BE2C (cell line): Measurements from ENCODE around the gene MDM4. TPM values are rescaled to one million over a fixed set of nuclear protein-coding genes. Genes with fewer than 3 reads are reported as not detected.
A peak's percentile ranks its signal among the peaks of the same experiment; 100 is the strongest.

Experiments
- DNase-seq: peaks from one replicate; pipeline ENCODE4 v3.0.0-alpha.2; 2020
- H3K27me3 ChIP-seq: fragments of 250-450 bp; sonication (Bioruptor Pico); 2 replicates; pipeline ENCODE4 v1.5.1; 2020; ENCODE audit warnings: mild to moderate bottlenecking
- H3K36me3 ChIP-seq: fragments of 250-450 bp; sonication (Bioruptor Pico); 2 replicates; pipeline ENCODE4 v1.5.1; 2020; ENCODE audit warnings: mild to moderate bottlenecking
- H3K4me1 ChIP-seq: fragments of 250-450 bp; sonication (Bioruptor Pico); 2 replicates; pipeline ENCODE4 v1.5.1; 2020
- H3K4me3 ChIP-seq: 2 replicates; pipeline ENCODE4 v1.5.1; 2011; ENCODE audit warnings: low read depth, low read length
- H3K9me3 ChIP-seq: fragments of 250-450 bp; sonication (Bioruptor Pico); 2 replicates; pipeline ENCODE4 v1.5.1; 2020
- polyA plus RNA-seq: library from polyadenylated mRNA; unstranded; fragments of >200 nt; gene quantifications from one replicate; pipeline ENCODE4 v1.2.1, GENCODE V29; 2012; ENCODE audit warnings: low read depth, missing spikeins; ENCODE audit not compliant: insufficient read length, insufficient read depth
- TF ChIP-seq, protein P1 (sequence below): IDR thresholded peaks from 2 replicates; pipeline ENCODE4 v1.5.1; 2012; ENCODE audit warnings: mild to moderate bottlenecking, low read depth, low read length

Gene MDM4, protein sequence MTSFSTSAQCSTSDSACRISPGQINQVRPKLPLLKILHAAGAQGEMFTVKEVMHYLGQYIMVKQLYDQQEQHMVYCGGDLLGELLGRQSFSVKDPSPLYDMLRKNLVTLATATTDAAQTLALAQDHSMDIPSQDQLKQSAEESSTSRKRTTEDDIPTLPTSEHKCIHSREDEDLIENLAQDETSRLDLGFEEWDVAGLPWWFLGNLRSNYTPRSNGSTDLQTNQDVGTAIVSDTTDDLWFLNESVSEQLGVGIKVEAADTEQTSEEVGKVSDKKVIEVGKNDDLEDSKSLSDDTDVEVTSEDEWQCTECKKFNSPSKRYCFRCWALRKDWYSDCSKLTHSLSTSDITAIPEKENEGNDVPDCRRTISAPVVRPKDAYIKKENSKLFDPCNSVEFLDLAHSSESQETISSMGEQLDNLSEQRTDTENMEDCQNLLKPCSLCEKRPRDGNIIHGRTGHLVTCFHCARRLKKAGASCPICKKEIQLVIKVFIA
- 8.1 TPM for polyA plus RNA-seq

DNA sequence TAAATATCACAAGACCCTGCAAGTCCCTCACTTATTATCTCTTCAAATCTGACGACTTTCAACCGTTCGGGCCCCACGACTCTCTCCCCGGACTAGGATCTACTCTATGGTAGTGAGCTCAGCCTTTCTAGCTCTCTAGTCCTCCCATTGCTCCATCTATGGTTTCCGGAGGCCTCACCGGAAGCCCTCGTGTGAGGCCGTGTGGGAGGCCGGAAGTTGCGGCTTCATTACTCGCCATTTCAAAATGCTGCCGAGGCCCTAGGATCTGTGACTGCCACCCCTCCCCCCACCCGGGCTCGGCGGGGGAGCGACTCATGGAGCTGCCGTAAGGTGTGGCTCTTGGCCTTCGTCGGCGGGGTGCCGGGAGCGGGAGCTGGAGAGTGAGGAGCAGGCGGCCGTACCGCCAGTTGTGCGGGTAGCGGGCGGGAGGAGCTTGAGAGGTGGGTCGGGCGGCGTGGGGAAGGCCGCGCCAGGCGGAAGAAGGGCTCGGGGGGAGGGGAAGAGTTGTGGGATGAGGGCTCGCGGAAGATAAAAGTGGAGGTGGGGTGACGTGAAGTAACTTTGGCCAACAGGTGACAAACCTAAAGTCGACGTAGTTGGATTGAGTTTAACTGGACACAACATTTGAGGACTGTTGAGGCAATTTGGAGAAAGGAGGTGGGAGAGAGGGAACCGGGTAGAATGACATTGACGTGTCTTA lies at the start of gene MDM4:
Gene MDM4, plus strand, starts transcription at position 227 of the 700 bp plus-strand sequence. CDS start 9,113 bp downstream, outside the sequence.
- no peaks in the 10 kb centered on the region for H3K4me1 ChIP-seq
- H3K27me3 ChIP-seq, result no peaks in the 10 kb centered on the region
- H3K9me3 ChIP-seq, result no peaks in the 10 kb centered on the region
- peak within 1 kb of the TSS; percentile 84 for H3K4me3 ChIP-seq
- TF ChIP-seq, protein P1, sequence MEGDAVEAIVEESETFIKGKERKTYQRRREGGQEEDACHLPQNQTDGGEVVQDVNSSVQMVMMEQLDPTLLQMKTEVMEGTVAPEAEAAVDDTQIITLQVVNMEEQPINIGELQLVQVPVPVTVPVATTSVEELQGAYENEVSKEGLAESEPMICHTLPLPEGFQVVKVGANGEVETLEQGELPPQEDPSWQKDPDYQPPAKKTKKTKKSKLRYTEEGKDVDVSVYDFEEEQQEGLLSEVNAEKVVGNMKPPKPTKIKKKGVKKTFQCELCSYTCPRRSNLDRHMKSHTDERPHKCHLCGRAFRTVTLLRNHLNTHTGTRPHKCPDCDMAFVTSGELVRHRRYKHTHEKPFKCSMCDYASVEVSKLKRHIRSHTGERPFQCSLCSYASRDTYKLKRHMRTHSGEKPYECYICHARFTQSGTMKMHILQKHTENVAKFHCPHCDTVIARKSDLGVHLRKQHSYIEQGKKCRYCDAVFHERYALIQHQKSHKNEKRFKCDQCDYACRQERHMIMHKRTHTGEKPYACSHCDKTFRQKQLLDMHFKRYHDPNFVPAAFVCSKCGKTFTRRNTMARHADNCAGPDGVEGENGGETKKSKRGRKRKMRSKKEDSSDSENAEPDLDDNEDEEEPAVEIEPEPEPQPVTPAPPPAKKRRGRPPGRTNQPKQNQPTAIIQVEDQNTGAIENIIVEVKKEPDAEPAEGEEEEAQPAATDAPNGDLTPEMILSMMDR, result no peak
- peaks cover 18% of the 10 kb centered on the region for H3K36me3 ChIP-seq
- peak; percentile 95 for DNase-seq

DNA sequence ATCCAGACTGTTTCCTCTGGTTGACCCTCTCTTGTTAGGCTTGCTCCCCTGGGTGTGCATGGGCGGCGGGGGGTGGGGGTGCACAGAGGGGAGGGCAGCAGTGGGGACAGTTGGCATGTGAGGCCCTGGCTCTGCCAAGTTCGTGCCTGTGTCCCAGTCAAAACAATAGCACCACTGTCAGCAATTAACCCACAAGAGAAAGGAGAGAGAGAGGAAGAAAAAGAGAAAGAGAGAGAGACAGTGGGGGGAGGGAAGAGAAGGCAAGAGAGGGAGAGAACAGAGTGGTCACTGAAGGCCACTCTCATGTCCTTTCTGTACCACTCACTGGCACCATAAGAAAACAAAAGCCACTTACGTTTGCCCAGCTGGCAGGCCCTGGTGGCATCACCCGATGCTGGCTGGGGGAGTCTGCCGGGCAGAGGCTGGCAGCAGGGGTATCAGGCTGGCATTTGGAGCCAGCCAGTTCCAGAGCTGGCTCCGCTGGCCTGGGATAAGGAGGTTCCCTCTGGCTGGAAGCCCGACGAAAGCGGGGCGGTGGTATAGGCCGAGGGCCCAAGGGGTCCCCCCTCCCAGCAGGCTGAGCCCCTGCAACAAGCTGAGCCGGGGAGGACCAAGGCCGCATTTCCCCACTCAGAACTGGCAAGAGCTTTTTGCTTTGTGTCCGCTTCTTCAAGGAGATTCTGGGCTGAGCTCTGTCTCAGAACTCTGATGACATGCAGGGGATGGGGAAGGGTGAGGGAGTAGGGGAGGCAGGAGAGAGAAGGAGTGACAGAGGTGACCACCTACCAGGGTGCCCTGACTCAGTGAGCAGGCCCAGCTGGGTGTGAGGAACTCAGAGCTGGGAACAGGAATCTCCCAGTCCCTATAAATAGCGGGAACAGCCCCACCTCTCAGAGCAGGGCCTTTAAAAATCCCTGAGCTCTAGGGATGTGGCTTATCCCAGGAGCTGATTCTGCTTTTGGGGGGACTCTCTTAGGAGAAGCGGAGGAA lies 49.5 kb upstream of the MDM4 start:
- peaks cover 9% of the 10 kb centered on the region; the same call in 1 of the 2 replicates for H3K36me3 ChIP-seq
- no peak for DNase-seq
- no peaks in the 10 kb centered on the region for H3K9me3 ChIP-seq
- H3K4me1 ChIP-seq, result peaks cover 23% of the 10 kb centered on the region
- TF ChIP-seq, protein P1, result no peak
- no peak overlapping the region for H3K4me3 ChIP-seq
- H3K27me3 ChIP-seq, result no peaks in the 10 kb centered on the region

DNA sequence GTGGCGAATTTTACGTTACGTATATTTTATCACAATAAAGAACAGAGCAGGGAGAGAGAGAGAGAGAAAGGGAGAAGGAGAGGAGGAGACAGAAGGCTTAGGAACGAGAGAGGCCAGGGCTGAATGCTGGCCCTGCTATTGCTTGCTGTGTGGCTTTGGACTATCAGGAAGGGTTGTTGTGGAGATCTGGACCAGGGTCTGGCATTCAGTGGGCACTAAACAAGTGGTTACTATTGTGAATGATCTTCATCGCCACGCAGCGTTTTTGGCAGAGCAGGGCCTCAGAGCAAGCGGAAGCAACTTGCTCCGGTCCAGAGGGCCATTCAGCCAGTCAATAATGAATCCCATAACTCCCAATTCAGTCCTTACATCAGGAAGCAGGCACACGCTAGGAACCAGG lies 48.0 kb upstream of the MDM4 start:
- DNase-seq, result no peak
- H3K27me3 ChIP-seq, result no peaks in the 10 kb centered on the region
- TF ChIP-seq, protein P1, result no peak
- peaks cover 21% of the 10 kb centered on the region for H3K4me1 ChIP-seq
- peaks cover 9% of the 10 kb centered on the region; the same call in 1 of the 2 replicates for H3K36me3 ChIP-seq
- H3K4me3 ChIP-seq, result no peak overlapping the region
- no peaks in the 10 kb centered on the region for H3K9me3 ChIP-seq

DNA sequence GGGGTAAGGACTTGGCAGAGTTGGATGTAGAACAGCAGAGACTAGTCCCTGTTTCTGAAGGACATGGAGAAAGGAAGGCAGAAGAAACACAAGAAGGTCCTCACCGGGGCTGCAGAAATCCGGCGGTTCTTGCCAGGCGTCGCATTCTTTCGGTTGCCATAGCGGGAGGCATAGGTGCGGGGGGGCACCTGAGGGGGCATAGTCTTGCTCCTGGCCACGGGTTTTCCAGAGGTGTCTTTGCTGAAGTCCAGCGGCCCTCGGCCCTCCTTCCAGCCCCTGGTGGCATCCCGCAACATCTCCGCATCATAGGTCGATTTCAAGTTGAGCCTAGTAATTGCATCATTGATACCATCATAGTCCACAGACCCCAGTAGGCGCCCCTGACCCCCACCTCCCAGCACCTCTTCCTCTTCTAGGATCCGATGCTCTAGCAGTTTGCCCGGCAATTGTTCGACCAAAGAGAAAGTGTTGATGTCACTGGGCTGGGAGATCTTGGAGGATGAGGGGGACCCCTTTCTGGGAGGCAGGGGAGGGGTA lies 47.4 kb upstream of the MDM4 start:
- TF ChIP-seq, protein P1, result no peak
- Histone ChIP-seq H3K4me3 (no peak overlapping the region), H3K27me3 (no peaks in the 10 kb centered on the region), H3K36me3 (peaks cover 9% of the 10 kb centered on the region; the same call in 1 of the 2 replicates), H3K4me1 (peaks cover 20% of the 10 kb centered on the region), H3K9me3 (no peaks in the 10 kb centered on the region)
- no peak for DNase-seq

DNA sequence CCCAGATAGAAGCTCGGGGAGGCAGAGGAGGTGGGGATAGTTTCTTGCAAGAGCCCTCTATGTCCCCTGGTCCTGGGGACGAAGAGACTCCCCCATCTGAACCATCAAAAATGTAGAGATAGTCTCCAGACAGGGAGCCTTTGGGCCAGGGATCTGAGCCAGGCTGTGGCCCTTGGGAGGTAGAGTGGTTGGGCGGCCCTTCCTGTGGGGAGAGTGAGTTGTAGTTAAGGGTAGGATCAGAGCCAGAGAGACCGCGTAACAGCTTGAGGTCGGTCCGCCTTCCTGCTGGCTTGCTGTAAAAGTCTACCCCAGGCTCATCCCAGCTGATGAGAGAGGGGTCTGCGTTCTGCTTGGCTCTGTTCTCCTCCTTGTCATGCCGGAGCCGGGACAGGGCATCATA lies 46.9 kb upstream of the MDM4 start:
- Histone ChIP-seq H3K36me3 (peaks cover 8% of the 10 kb centered on the region; the same call in 1 of the 2 replicates), H3K9me3 (no peaks in the 10 kb centered on the region), H3K4me1 (peaks cover 20% of the 10 kb centered on the region), H3K27me3 (no peaks in the 10 kb centered on the region), H3K4me3 (no peak overlapping the region)
- TF ChIP-seq, protein P1, result no peak
- DNase-seq, result no peak
